Measurements from ENCODE around the gene EIF5. TPM values are rescaled to one million over a fixed set of nuclear protein-coding genes. Genes with fewer than 3 reads are reported as not detected.

The EIF5 gene
- total RNA-seq, 2 experiments from 2014 or later = 237 to 292 TPM

GRCh38 chr14:103361867-103362266 lies 27.8 kb downstream of the EIF5 start:
- Histone ChIP-seq H2AFZ (ENCODE audit: low read length) (no peak overlapping the region), H3K36me3 (ENCODE audit: insufficient read depth, low read length) (no peaks in the 10 kb centered on the region), H4K20me1 (ENCODE audit: insufficient read depth, low read length) (no peaks in the 10 kb centered on the region), H3K27ac (ENCODE audit: low read depth, low read length, poor library complexity, severe bottlenecking) (no peak overlapping the region), H3K79me2 (ENCODE audit: insufficient read depth, low read depth, low read length) (no peaks in the 10 kb centered on the region), H3K4me1 (ENCODE audit: insufficient read depth, low read length, poor library complexity, severe bottlenecking) (peaks cover 22% of the 10 kb centered on the region), H3K9me2 (ENCODE audit: insufficient read depth, low read length) (no peaks in the 10 kb centered on the region), H3K4me3 (ENCODE audit: low read depth, low read length, poor library complexity, severe bottlenecking) (no peak overlapping the region), H3K4me2 (ENCODE audit: low read length) (no peak overlapping the region), H3K9me3 (ENCODE audit: low read length) (peaks cover 19% of the 10 kb centered on the region)
- no peak for DNase-seq (ENCODE audit: low spot score)
- TF ChIP-seq EZH2phosphoT487 (IDR thresholded peaks at IDR 0.05; ENCODE audit: borderline replicate concordance, low read depth, low read length) (no peak), CTCF (conservative IDR thresholded peaks at IDR 0.05; ENCODE audit: low read length) (no peak)
- ChIA-PET CTCF (ENCODE audit: unreplicated experiment) (no interaction called here), POLR2A (interaction anchor here (0.5 to 0.6 kb wide), 2 partner anchors 14 to 31 kb away, joined by 3 read pairs; no protein-coding TSS in a partner anchor)
- no TSS peak for BruUV-seq (replicated peaks)
- intact Hi-C loops (cut with micrococcal nuclease; ENCODE audit: unreplicated experiment) = no loop called here

- no peak for TF ChIP-seq CTCF (conservative IDR thresholded peaks at IDR 0.05; ENCODE audit: low read length)
- Histone ChIP-seq H3K79me2 (ENCODE audit: insufficient read depth, low read depth, low read length) (no peaks in the 10 kb centered on the region), H3K9me3 (ENCODE audit: low read length) (peaks cover 19% of the 10 kb centered on the region), H4K20me1 (ENCODE audit: insufficient read depth, low read length) (no peaks in the 10 kb centered on the region), H3K27ac (ENCODE audit: low read depth, low read length, poor library complexity, severe bottlenecking) (no peak overlapping the region), H3K9me2 (ENCODE audit: insufficient read depth, low read length) (no peaks in the 10 kb centered on the region), H2AFZ (ENCODE audit: low read length) (no peak overlapping the region), H3K4me1 (ENCODE audit: insufficient read depth, low read length, poor library complexity, severe bottlenecking) (peaks cover 15% of the 10 kb centered on the region), H3K4me2 (ENCODE audit: low read length) (no peak overlapping the region), H3K36me3 (ENCODE audit: insufficient read depth, low read length) (no peaks in the 10 kb centered on the region), H3K4me3 (ENCODE audit: low read depth, low read length, poor library complexity, severe bottlenecking) (no peak overlapping the region)
- ChIA-PET POLR2A (no interaction called here), CTCF (ENCODE audit: unreplicated experiment) (no interaction called here)
- DNase-seq (ENCODE audit: low spot score) = peak; percentile 29
- intact Hi-C loops (cut with micrococcal nuclease; ENCODE audit: unreplicated experiment) = no loop called here
- no TSS peak for BruUV-seq (replicated peaks)
Observed at GRCh38 chr14:103362780-103363179, 28.7 kb downstream of the EIF5 start.

- H2AFZ ChIP-seq (ENCODE audit: low read length) = no peak overlapping the region
- intact Hi-C loops (cut with micrococcal nuclease; ENCODE audit: unreplicated experiment) = no loop called here
- H3K27ac ChIP-seq (ENCODE audit: low read depth, low read length, poor library complexity, severe bottlenecking) = no peak overlapping the region
- H3K4me3 ChIP-seq (ENCODE audit: low read depth, low read length, poor library complexity, severe bottlenecking) = no peak overlapping the region
- H3K79me2 ChIP-seq (ENCODE audit: insufficient read depth, low read depth, low read length) = no peaks in the 10 kb centered on the region
- CTCF ChIA-PET (ENCODE audit: unreplicated experiment) = no interaction called here
- POLR2A ChIA-PET = no interaction called here
- DNase-seq (ENCODE audit: low spot score) = no peak
- no peaks in the 10 kb centered on the region for H3K9me2 ChIP-seq (ENCODE audit: insufficient read depth, low read length)
- H3K9me3 ChIP-seq (ENCODE audit: low read length) = peaks cover 13% of the 10 kb centered on the region
- TF ChIP-seq EZH2phosphoT487 (IDR thresholded peaks at IDR 0.05; ENCODE audit: borderline replicate concordance, low read depth, low read length) = no peak
- TF ChIP-seq CTCF (conservative IDR thresholded peaks at IDR 0.05; ENCODE audit: low read length) = no peak
- H3K4me1 ChIP-seq (ENCODE audit: insufficient read depth, low read length, poor library complexity, severe bottlenecking) = no peaks in the 10 kb centered on the region
- H3K36me3 ChIP-seq (ENCODE audit: insufficient read depth, low read length) = no peaks in the 10 kb centered on the region
- no peak overlapping the region for H3K4me2 ChIP-seq (ENCODE audit: low read length)
- BruUV-seq (replicated peaks) = no TSS peak
- H4K20me1 ChIP-seq (ENCODE audit: insufficient read depth, low read length) = no peaks in the 10 kb centered on the region
Observed at GRCh38 chr14:103366741-103367140, 32.7 kb downstream of the EIF5 start.

All from OCI-LY7 (cell line).